WTC11 (cell line): ENCODE results near the gene ADORA2B.

ENCODE experiments used
- CREM ChIP-seq: sonication (generic); formaldehyde crosslinking; IDR thresholded peaks from 2 replicates; pipeline ENCODE4 v1.8.1; 2022; ENCODE audit warnings: mild to moderate bottlenecking, missing genetic modification reagents, moderate library complexity
- NR3C1 ChIP-seq: sonication (generic); formaldehyde crosslinking; conservative IDR thresholded peaks from 2 replicates; pipeline ENCODE4 v1.8.1; 2023; ENCODE audit warnings: low read depth, mild to moderate bottlenecking, missing genetic modification reagents
- SMAD4 ChIP-seq: sonication (generic); formaldehyde crosslinking; IDR thresholded peaks from 2 replicates; pipeline ENCODE4 v1.8.0; 2022; ENCODE audit warnings: mild to moderate bottlenecking, missing genetic modification reagents
- SP1 ChIP-seq: sonication (generic); formaldehyde crosslinking; conservative IDR thresholded peaks from 2 replicates; pipeline ENCODE4 v1.8.1; 2022; ENCODE audit warnings: missing genetic modification reagents
- ZNF121 ChIP-seq: sonication (generic); formaldehyde crosslinking; IDR thresholded peaks from 2 replicates; pipeline ENCODE4 v1.8.0; 2023; ENCODE audit warnings: missing genetic modification reagents
- TF ChIP-seq, protein P1 (sequence below): fragments of 200-600 bp; IDR thresholded peaks from 2 replicates; pipeline ENCODE4 v1.8.0; 2022; ENCODE audit warnings: antibody characterized with exemption
- TF ChIP-seq, protein P2 (sequence below): sonication (generic); formaldehyde crosslinking; conservative IDR thresholded peaks from 2 replicates; pipeline ENCODE4 v1.8.1; 2023; ENCODE audit warnings: mild to moderate bottlenecking, low read depth, missing genetic modification reagents, moderate library complexity
- TF ChIP-seq, protein P3 (sequence below): sonication (generic); formaldehyde crosslinking; IDR thresholded peaks from 2 replicates; pipeline ENCODE4 v1.8.0; 2022; ENCODE audit warnings: mild to moderate bottlenecking, missing genetic modification reagents
- TF ChIP-seq, protein P4 (sequence below): sonication (generic); formaldehyde crosslinking; IDR thresholded peaks from 2 replicates; pipeline ENCODE4 v1.8.0; 2022; ENCODE audit warnings: mild to moderate bottlenecking, missing genetic modification reagents
- TF ChIP-seq, protein P5 (sequence below): sonication (generic); formaldehyde crosslinking; IDR thresholded peaks from 2 replicates; pipeline ENCODE4 v1.8.1; 2023; ENCODE audit warnings: mild to moderate bottlenecking, missing genetic modification reagents, moderate library complexity

DNA sequence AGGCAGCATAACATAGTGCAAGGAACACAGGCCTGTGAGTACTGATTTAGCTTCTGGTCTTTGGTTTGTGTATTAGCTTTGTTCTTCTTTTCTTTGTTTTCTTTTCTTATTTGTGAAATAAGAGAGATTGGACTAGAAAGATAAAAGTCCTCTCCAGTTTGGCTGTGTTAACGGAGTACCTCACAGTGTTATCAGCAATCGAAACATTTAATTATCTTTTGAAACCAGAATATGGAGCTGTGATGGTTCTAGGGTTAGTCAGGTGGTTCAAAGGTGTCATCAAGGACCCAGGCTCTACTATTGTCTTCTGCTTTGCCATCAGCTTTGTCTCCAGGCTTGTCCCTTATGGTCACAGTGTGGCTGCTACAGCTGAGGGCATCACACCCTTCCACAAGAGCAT, 25.6 kb downstream of the ADORA2B start:
- TF ChIP-seq SMAD4 (CRISPR knock-in tag) (no peak), CREM (CRISPR knock-in tag) (no peak), ZNF121 (no peak), SP1 (CRISPR knock-in tag) (no peak), NR3C1 (no peak)
- TF ChIP-seq, protein P1, sequence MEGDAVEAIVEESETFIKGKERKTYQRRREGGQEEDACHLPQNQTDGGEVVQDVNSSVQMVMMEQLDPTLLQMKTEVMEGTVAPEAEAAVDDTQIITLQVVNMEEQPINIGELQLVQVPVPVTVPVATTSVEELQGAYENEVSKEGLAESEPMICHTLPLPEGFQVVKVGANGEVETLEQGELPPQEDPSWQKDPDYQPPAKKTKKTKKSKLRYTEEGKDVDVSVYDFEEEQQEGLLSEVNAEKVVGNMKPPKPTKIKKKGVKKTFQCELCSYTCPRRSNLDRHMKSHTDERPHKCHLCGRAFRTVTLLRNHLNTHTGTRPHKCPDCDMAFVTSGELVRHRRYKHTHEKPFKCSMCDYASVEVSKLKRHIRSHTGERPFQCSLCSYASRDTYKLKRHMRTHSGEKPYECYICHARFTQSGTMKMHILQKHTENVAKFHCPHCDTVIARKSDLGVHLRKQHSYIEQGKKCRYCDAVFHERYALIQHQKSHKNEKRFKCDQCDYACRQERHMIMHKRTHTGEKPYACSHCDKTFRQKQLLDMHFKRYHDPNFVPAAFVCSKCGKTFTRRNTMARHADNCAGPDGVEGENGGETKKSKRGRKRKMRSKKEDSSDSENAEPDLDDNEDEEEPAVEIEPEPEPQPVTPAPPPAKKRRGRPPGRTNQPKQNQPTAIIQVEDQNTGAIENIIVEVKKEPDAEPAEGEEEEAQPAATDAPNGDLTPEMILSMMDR: no peak
- TF ChIP-seq, protein P2, sequence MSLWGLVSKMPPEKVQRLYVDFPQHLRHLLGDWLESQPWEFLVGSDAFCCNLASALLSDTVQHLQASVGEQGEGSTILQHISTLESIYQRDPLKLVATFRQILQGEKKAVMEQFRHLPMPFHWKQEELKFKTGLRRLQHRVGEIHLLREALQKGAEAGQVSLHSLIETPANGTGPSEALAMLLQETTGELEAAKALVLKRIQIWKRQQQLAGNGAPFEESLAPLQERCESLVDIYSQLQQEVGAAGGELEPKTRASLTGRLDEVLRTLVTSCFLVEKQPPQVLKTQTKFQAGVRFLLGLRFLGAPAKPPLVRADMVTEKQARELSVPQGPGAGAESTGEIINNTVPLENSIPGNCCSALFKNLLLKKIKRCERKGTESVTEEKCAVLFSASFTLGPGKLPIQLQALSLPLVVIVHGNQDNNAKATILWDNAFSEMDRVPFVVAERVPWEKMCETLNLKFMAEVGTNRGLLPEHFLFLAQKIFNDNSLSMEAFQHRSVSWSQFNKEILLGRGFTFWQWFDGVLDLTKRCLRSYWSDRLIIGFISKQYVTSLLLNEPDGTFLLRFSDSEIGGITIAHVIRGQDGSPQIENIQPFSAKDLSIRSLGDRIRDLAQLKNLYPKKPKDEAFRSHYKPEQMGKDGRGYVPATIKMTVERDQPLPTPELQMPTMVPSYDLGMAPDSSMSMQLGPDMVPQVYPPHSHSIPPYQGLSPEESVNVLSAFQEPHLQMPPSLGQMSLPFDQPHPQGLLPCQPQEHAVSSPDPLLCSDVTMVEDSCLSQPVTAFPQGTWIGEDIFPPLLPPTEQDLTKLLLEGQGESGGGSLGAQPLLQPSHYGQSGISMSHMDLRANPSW (CRISPR knock-in tag): no peak
- TF ChIP-seq, protein P3, sequence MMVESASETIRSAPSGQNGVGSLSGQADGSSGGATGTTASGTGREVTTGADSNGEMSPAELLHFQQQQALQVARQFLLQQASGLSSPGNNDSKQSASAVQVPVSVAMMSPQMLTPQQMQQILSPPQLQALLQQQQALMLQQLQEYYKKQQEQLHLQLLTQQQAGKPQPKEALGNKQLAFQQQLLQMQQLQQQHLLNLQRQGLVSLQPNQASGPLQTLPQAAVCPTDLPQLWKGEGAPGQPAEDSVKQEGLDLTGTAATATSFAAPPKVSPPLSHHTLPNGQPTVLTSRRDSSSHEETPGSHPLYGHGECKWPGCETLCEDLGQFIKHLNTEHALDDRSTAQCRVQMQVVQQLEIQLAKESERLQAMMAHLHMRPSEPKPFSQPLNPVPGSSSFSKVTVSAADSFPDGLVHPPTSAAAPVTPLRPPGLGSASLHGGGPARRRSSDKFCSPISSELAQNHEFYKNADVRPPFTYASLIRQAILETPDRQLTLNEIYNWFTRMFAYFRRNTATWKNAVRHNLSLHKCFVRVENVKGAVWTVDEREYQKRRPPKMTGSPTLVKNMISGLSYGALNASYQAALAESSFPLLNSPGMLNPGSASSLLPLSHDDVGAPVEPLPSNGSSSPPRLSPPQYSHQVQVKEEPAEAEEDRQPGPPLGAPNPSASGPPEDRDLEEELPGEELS: no peak
- TF ChIP-seq, protein P4, sequence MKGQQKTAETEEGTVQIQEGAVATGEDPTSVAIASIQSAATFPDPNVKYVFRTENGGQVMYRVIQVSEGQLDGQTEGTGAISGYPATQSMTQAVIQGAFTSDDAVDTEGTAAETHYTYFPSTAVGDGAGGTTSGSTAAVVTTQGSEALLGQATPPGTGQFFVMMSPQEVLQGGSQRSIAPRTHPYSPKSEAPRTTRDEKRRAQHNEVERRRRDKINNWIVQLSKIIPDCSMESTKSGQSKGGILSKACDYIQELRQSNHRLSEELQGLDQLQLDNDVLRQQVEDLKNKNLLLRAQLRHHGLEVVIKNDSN (CRISPR knock-in tag): no peak
- TF ChIP-seq, protein P5, sequence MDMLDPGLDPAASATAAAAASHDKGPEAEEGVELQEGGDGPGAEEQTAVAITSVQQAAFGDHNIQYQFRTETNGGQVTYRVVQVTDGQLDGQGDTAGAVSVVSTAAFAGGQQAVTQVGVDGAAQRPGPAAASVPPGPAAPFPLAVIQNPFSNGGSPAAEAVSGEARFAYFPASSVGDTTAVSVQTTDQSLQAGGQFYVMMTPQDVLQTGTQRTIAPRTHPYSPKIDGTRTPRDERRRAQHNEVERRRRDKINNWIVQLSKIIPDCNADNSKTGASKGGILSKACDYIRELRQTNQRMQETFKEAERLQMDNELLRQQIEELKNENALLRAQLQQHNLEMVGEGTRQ (CRISPR knock-in tag): no peak
